ENCODE measurements around the gene DNAJC5. TPM values are rescaled to one million over a fixed set of nuclear protein-coding genes. Genes with fewer than 3 reads are reported as not detected.
"Not testable (repeated sequence)": the region's sequence is repeated elsewhere in the genome, so short reads cannot be mapped to it uniquely, and the experiment has no call there.

DNAJC5 gene
- total RNA-seq, 1 donor from 2014 or later: 44.2 TPM

GRCh38 chr20:63923651-63924050 is 28.7 kb downstream of the DNAJC5 start:
- H3K4me3 Mint-ChIP-seq (ENCODE audit: unreplicated experiment): no peak overlapping the region
- peaks cover 12% of the 10 kb centered on the region for H3K36me3 Mint-ChIP-seq (ENCODE audit: low read depth)
- TF ChIP-seq CTCF (IDR thresholded peaks at IDR 0.05): no peak
- no peak overlapping the region for H3K27ac Mint-ChIP-seq (ENCODE audit: unreplicated experiment)
- no peaks in the 10 kb centered on the region for H3K27me3 Mint-ChIP-seq (ENCODE audit: low read depth)
- H3K9me3 Mint-ChIP-seq (ENCODE audit: low read depth): no peaks in the 10 kb centered on the region
- peaks cover 2% of the 10 kb centered on the region for H3K4me1 Mint-ChIP-seq (ENCODE audit: low read depth)
- DNase-seq (ENCODE audit: low spot score): no peak

GRCh38 chr20:63924241-63924640 is 29.3 kb downstream of the DNAJC5 start:
- Mint-ChIP-seq H3K9me3 (ENCODE audit: low read depth) (no peaks in the 10 kb centered on the region), H3K4me3 (ENCODE audit: unreplicated experiment) (no peak overlapping the region), H3K27ac (ENCODE audit: unreplicated experiment) (peak overlapping the region; percentile 32), H3K4me1 (ENCODE audit: low read depth) (peaks cover 2% of the 10 kb centered on the region), H3K36me3 (ENCODE audit: low read depth) (peaks cover 17% of the 10 kb centered on the region), H3K27me3 (ENCODE audit: low read depth) (no peaks in the 10 kb centered on the region)
- no peak for TF ChIP-seq CTCF (IDR thresholded peaks at IDR 0.05)
- DNase-seq (ENCODE audit: low spot score): no peak

- Mint-ChIP-seq H3K4me3 (ENCODE audit: unreplicated experiment) (no peak overlapping the region), H3K36me3 (ENCODE audit: low read depth) (peaks cover 23% of the 10 kb centered on the region), H3K27ac (ENCODE audit: unreplicated experiment) (no peak overlapping the region), H3K27me3 (ENCODE audit: low read depth) (no peaks in the 10 kb centered on the region), H3K4me1 (ENCODE audit: low read depth) (peaks cover 2% of the 10 kb centered on the region), H3K9me3 (ENCODE audit: low read depth) (no peaks in the 10 kb centered on the region)
- DNase-seq (ENCODE audit: low spot score): no peak
- no peak for TF ChIP-seq CTCF (IDR thresholded peaks at IDR 0.05)
These were observed 31.4 kb downstream of the DNAJC5 start for GRCh38 chr20:63926298-63926697.

GRCh38 chr20:63929071-63929470 is 34.1 kb downstream of the DNAJC5 start:
- H3K9me3 Mint-ChIP-seq (ENCODE audit: low read depth): no peaks in the 10 kb centered on the region
- peaks cover 32% of the 10 kb centered on the region for H3K36me3 Mint-ChIP-seq (ENCODE audit: low read depth)
- H3K27me3 Mint-ChIP-seq (ENCODE audit: low read depth): no peaks in the 10 kb centered on the region
- H3K27ac Mint-ChIP-seq (ENCODE audit: unreplicated experiment): no peak overlapping the region
- no peak overlapping the region for H3K4me3 Mint-ChIP-seq (ENCODE audit: unreplicated experiment)
- DNase-seq (ENCODE audit: low spot score): no peak
- H3K4me1 Mint-ChIP-seq (ENCODE audit: low read depth): peaks cover 2% of the 10 kb centered on the region
- TF ChIP-seq CTCF (IDR thresholded peaks at IDR 0.05): no peak

GRCh38 chr20:63929473-63929883 is 34.6 kb downstream of the DNAJC5 start:
- not testable (repeated sequence) for H3K4me3 Mint-ChIP-seq (ENCODE audit: unreplicated experiment); H3K9me3 Mint-ChIP-seq (ENCODE audit: low read depth); DNase-seq (ENCODE audit: low spot score); H3K27ac Mint-ChIP-seq (ENCODE audit: unreplicated experiment); H3K27me3 Mint-ChIP-seq (ENCODE audit: low read depth); H3K4me1 Mint-ChIP-seq (ENCODE audit: low read depth)
- peaks cover 32% of the 10 kb centered on the region for H3K36me3 Mint-ChIP-seq (ENCODE audit: low read depth)

- H3K36me3 Mint-ChIP-seq (ENCODE audit: low read depth): peaks cover 39% of the 10 kb centered on the region
- H3K9me3 Mint-ChIP-seq (ENCODE audit: low read depth): no peaks in the 10 kb centered on the region
- no peak overlapping the region for H3K4me3 Mint-ChIP-seq (ENCODE audit: unreplicated experiment)
- peaks cover 2% of the 10 kb centered on the region for H3K4me1 Mint-ChIP-seq (ENCODE audit: low read depth)
- H3K27me3 Mint-ChIP-seq (ENCODE audit: low read depth): no peaks in the 10 kb centered on the region
- no peak overlapping the region for H3K27ac Mint-ChIP-seq (ENCODE audit: unreplicated experiment)
- no peak for TF ChIP-seq CTCF (IDR thresholded peaks at IDR 0.05)
- DNase-seq (ENCODE audit: low spot score): no peak
These were observed 36.1 kb downstream of the DNAJC5 start for GRCh38 chr20:63930971-63931553.
